ENCODE measurements around the gene GRIN2D. TPM values are rescaled to one million over a fixed set of nuclear protein-coding genes. Genes with fewer than 3 reads are reported as not detected.
"Not testable (repeated sequence)": the region's sequence is repeated elsewhere in the genome, so short reads cannot be mapped to it uniquely, and the experiment has no call there.

GRIN2D gene
- total RNA-seq, 1 donor from 2014 or later: 0.34 TPM

- H3K4me1 Mint-ChIP-seq (ENCODE audit: low read depth): peaks cover 12% of the 10 kb centered on the region
- no peaks in the 10 kb centered on the region for H3K27me3 Mint-ChIP-seq (ENCODE audit: low read depth)
- DNase-seq (ENCODE audit: low spot score): peak; percentile 86
- peak overlapping the region; percentile 78 for H3K4me3 Mint-ChIP-seq (ENCODE audit: low read depth)
- peak overlapping the region; percentile 90 for H3K27ac Mint-ChIP-seq
- H3K9me3 Mint-ChIP-seq: no peaks in the 10 kb centered on the region
- intact Hi-C loops (cut with micrococcal nuclease): loop anchor here (1.0 to 2.0 kb wide), 4 partner anchors 32 to 148 kb away; partner anchors contain the start of gene LMTK3
- peaks cover 3% of the 10 kb centered on the region for H3K36me3 Mint-ChIP-seq (ENCODE audit: low read depth)
Measured at GRCh38 chr19:48362716-48363499, 30.6 kb upstream of the GRIN2D start.

- no peak for DNase-seq (ENCODE audit: low spot score)
- intact Hi-C loops (cut with micrococcal nuclease): loop anchor here (1.0 to 2.0 kb wide), 4 partner anchors 33 to 147 kb away; partner anchors contain the start of gene LMTK3
- Mint-ChIP-seq H3K27ac (peak overlapping the region; percentile 90), H3K4me3 (ENCODE audit: low read depth) (peak overlapping the region; percentile 78), H3K9me3 (no peaks in the 10 kb centered on the region), H3K36me3 (ENCODE audit: low read depth) (peaks cover 3% of the 10 kb centered on the region), H3K4me1 (ENCODE audit: low read depth) (peaks cover 12% of the 10 kb centered on the region), H3K27me3 (ENCODE audit: low read depth) (no peaks in the 10 kb centered on the region)
Measured at GRCh38 chr19:48363500-48363809, 30.0 kb upstream of the GRIN2D start.

- H3K27me3 Mint-ChIP-seq (ENCODE audit: low read depth): no peaks in the 10 kb centered on the region
- H3K36me3 Mint-ChIP-seq (ENCODE audit: low read depth): peaks cover 3% of the 10 kb centered on the region
- no peaks in the 10 kb centered on the region for H3K9me3 Mint-ChIP-seq
- DNase-seq (ENCODE audit: low spot score): peak; percentile 99
- peak within 1 kb of the TSS; percentile 90 for H3K27ac Mint-ChIP-seq
- H3K4me1 Mint-ChIP-seq (ENCODE audit: low read depth): peaks cover 12% of the 10 kb centered on the region
- peak within 1 kb of the TSS; percentile 78 for H3K4me3 Mint-ChIP-seq (ENCODE audit: low read depth)
- intact Hi-C loops (cut with micrococcal nuclease): loop anchor here (1.0 to 2.0 kb wide), 5 partner anchors 27 to 147 kb away; partner anchors contain the start of genes KDELR1 and LMTK3
Measured at GRCh38 chr19:48363810-48364597, 29.5 kb upstream of the GRIN2D start, which contains the start of the genes SYNGR4 and TMEM143. SYNGR4 (plus strand) TSS chr19:48364367; CDS start chr19:48365843, 1,476 bp downstream. TMEM143 (minus strand) TSS chr19:48363940; CDS start chr19:48363920, 20 bp downstream.

- no peak for DNase-seq (ENCODE audit: low spot score)
- Mint-ChIP-seq H3K27me3 (ENCODE audit: low read depth) (no peaks in the 10 kb centered on the region), H3K27ac (peak overlapping the region; percentile 90), H3K36me3 (ENCODE audit: low read depth) (peaks cover under 1% of the 10 kb centered on the region), H3K4me1 (ENCODE audit: low read depth) (peaks cover 12% of the 10 kb centered on the region), H3K9me3 (no peaks in the 10 kb centered on the region), H3K4me3 (ENCODE audit: low read depth) (peak overlapping the region; percentile 78)
- intact Hi-C loops (cut with micrococcal nuclease): loop anchor here (1.0 kb wide), 1 partner anchor 27 kb away; the partner anchor contains the start of gene KDELR1
Measured at GRCh38 chr19:48364598-48365348, 28.7 kb upstream of the GRIN2D start.

- DNase-seq (ENCODE audit: low spot score): no peak
- Mint-ChIP-seq H3K9me3 (no peaks in the 10 kb centered on the region), H3K27ac (no peak overlapping the region), H3K4me1 (ENCODE audit: low read depth) (peaks cover 12% of the 10 kb centered on the region), H3K27me3 (ENCODE audit: low read depth) (no peaks in the 10 kb centered on the region), H3K4me3 (ENCODE audit: low read depth) (no peak overlapping the region), H3K36me3 (ENCODE audit: low read depth) (no peaks in the 10 kb centered on the region)
- intact Hi-C loops (cut with micrococcal nuclease): no loop called here
Measured at GRCh38 chr19:48365602-48366001, 27.9 kb upstream of the GRIN2D start.

- Mint-ChIP-seq H3K27ac (no peak overlapping the region), H3K4me3 (ENCODE audit: low read depth) (no peak overlapping the region), H3K27me3 (ENCODE audit: low read depth) (peaks cover 3% of the 10 kb centered on the region), H3K4me1 (ENCODE audit: low read depth) (peaks cover 9% of the 10 kb centered on the region), H3K9me3 (no peaks in the 10 kb centered on the region), H3K36me3 (ENCODE audit: low read depth) (no peaks in the 10 kb centered on the region)
- no peak for DNase-seq (ENCODE audit: low spot score)
- intact Hi-C loops (cut with micrococcal nuclease): no loop called here
Measured at GRCh38 chr19:48367855-48368254, 25.6 kb upstream of the GRIN2D start.

- intact Hi-C loops (cut with micrococcal nuclease): no loop called here
- H3K27me3 Mint-ChIP-seq (ENCODE audit: low read depth): peaks cover 3% of the 10 kb centered on the region
- H3K4me1 Mint-ChIP-seq (ENCODE audit: low read depth): peaks cover 7% of the 10 kb centered on the region
Measured at GRCh38 chr19:48368936-48369335, 24.5 kb upstream of the GRIN2D start.

GRCh38 chr19:48370955-48371354 lies 22.5 kb upstream of the GRIN2D start:
- no peak overlapping the region for H3K27ac Mint-ChIP-seq
- intact Hi-C loops (cut with micrococcal nuclease): no loop called here
- no peaks in the 10 kb centered on the region for H3K36me3 Mint-ChIP-seq (ENCODE audit: low read depth)
- peaks cover 3% of the 10 kb centered on the region for H3K27me3 Mint-ChIP-seq (ENCODE audit: low read depth)
- DNase-seq (ENCODE audit: low spot score): no peak
- no peaks in the 10 kb centered on the region for H3K4me1 Mint-ChIP-seq (ENCODE audit: low read depth)
- H3K4me3 Mint-ChIP-seq (ENCODE audit: low read depth): no peak overlapping the region
- H3K9me3 Mint-ChIP-seq: no peaks in the 10 kb centered on the region

More at GRCh38 chr19:48368936-48369335, 24.5 kb upstream of the GRIN2D start:
- DNase-seq (ENCODE audit: low spot score): no peak
- Mint-ChIP-seq H3K36me3 (ENCODE audit: low read depth) (no peaks in the 10 kb centered on the region), H3K4me3 (ENCODE audit: low read depth) (no peak overlapping the region), H3K27ac (no peak overlapping the region), H3K9me3 (no peaks in the 10 kb centered on the region)

- H3K4me1 Mint-ChIP-seq (ENCODE audit: low read depth): no peaks in the 10 kb centered on the region
- H3K36me3 Mint-ChIP-seq (ENCODE audit: low read depth): no peaks in the 10 kb centered on the region
- no peak for DNase-seq (ENCODE audit: low spot score)
- H3K27me3 Mint-ChIP-seq (ENCODE audit: low read depth): peaks cover 3% of the 10 kb centered on the region
- intact Hi-C loops (cut with micrococcal nuclease): no loop called here
- no peak overlapping the region for H3K4me3 Mint-ChIP-seq (ENCODE audit: low read depth)
- no peaks in the 10 kb centered on the region for H3K9me3 Mint-ChIP-seq
- H3K27ac Mint-ChIP-seq: no peak overlapping the region
Measured at GRCh38 chr19:48371367-48371766, 22.1 kb upstream of the GRIN2D start.

- not testable (repeated sequence) for H3K27me3 Mint-ChIP-seq (ENCODE audit: low read depth)
Measured at GRCh38 chr19:48371771-48372170, 21.7 kb upstream of the GRIN2D start.

GRCh38 chr19:48372904-48373303 lies 20.6 kb upstream of the GRIN2D start:
- no peak for DNase-seq (ENCODE audit: low spot score)
- Mint-ChIP-seq H3K9me3 (no peaks in the 10 kb centered on the region), H3K27me3 (ENCODE audit: low read depth) (peaks cover 3% of the 10 kb centered on the region), H3K27ac (no peak overlapping the region), H3K4me1 (ENCODE audit: low read depth) (no peaks in the 10 kb centered on the region), H3K4me3 (ENCODE audit: low read depth) (no peak overlapping the region), H3K36me3 (ENCODE audit: low read depth) (no peaks in the 10 kb centered on the region)
- intact Hi-C loops (cut with micrococcal nuclease): no loop called here

More at GRCh38 chr19:48371771-48372170, 21.7 kb upstream of the GRIN2D start:
- H3K4me3 Mint-ChIP-seq (ENCODE audit: low read depth); H3K4me1 Mint-ChIP-seq (ENCODE audit: low read depth); H3K36me3 Mint-ChIP-seq (ENCODE audit: low read depth); H3K27ac Mint-ChIP-seq; DNase-seq (ENCODE audit: low spot score); H3K9me3 Mint-ChIP-seq; intact Hi-C loops (cut with micrococcal nuclease): not testable (repeated sequence)

- Mint-ChIP-seq H3K27me3 (ENCODE audit: low read depth) (peaks cover 3% of the 10 kb centered on the region), H3K27ac (no peak overlapping the region)
Measured at GRCh38 chr19:48373567-48373966, 19.9 kb upstream of the GRIN2D start.

More at GRCh38 chr19:48373567-48373966, 19.9 kb upstream of the GRIN2D start:
- Mint-ChIP-seq H3K9me3 (no peaks in the 10 kb centered on the region), H3K4me3 (ENCODE audit: low read depth) (no peak overlapping the region), H3K36me3 (ENCODE audit: low read depth) (no peaks in the 10 kb centered on the region), H3K4me1 (ENCODE audit: low read depth) (no peaks in the 10 kb centered on the region)
- intact Hi-C loops (cut with micrococcal nuclease): no loop called here
- no peak for DNase-seq (ENCODE audit: low spot score)

Data from activated T-helper 2 cell treated with anti-CD3 and anti-CD28 coated beads, Interferon-gamma antibody, Interleukin-2, Interleukin-4, amounts not matched to agents 10 μg/mL and 5 μg/mL and 100 μg/mL, durations not matched to agents 14 hours and 24 hours and 36 hours (primary cell).